Activated CD8-positive, alpha-beta T cell treated with anti-CD3 and anti-CD28 coated beads for 36 hours (primary cell): ENCODE measurements around the gene MAPK1. TPM values are rescaled to one million over a fixed set of nuclear protein-coding genes. Genes with fewer than 3 reads are reported as not detected.
"Not testable (repeated sequence)": the region's sequence is repeated elsewhere in the genome, so short reads cannot be mapped to it uniquely, and the experiment has no call there.

Experiments
- ATAC-seq: fragments of 200-7000 bp; cut with Tn5 transposase; one replicate; pipeline ENCODE4 v1.10.0; 2021; ENCODE audit warnings: mild to moderate bottlenecking, moderate library complexity
- CTCF ChIA-PET: fragments of 350-600 bp; sonication (Branson Sonifier 250); formaldehyde crosslinking; loops from one replicate; lab custom pipeline; 2021; ENCODE audit warnings: antibody characterized with exemption; lab: Charles Lee
- POLR2A ChIA-PET: fragments of 350-600 bp; sonication (Branson Sonifier 250); formaldehyde crosslinking; loops from one replicate; lab custom pipeline; 2021; ENCODE audit warnings: antibody characterized with exemption; lab: Charles Lee
- DNase-seq: peaks from one replicate; pipeline ENCODE4 v3.0.0-alpha.2; 2020
- H3K27ac Mint-ChIP-seq: one replicate; pipeline ENCODE4 v1.8.0; 2021; ENCODE audit warnings: mild to moderate bottlenecking, mixed read lengths
- H3K27me3 Mint-ChIP-seq: one replicate; pipeline ENCODE4 v1.8.0; 2021; ENCODE audit warnings: mixed read lengths
- H3K36me3 Mint-ChIP-seq: one replicate; pipeline ENCODE4 v1.8.0; 2021; ENCODE audit warnings: low read depth, mixed read lengths
- H3K4me1 Mint-ChIP-seq: one replicate; pipeline ENCODE4 v1.8.0; 2021; ENCODE audit warnings: low read depth, mixed read lengths
- H3K4me3 Mint-ChIP-seq: one replicate; pipeline ENCODE4 v1.8.0; 2021; ENCODE audit warnings: mild to moderate bottlenecking, moderate library complexity, mixed read lengths
- H3K9me3 Mint-ChIP-seq: one replicate; pipeline ENCODE4 v1.8.0; 2021; ENCODE audit warnings: mixed read lengths
- CTCF ChIP-seq: fragments of 200-600 bp; IDR thresholded peaks from one replicate; pipeline ENCODE4 v1.8.0; 2022; ENCODE audit warnings: antibody characterized with exemption, mild to moderate bottlenecking
- intact Hi-C: fragments of 100-400 bp; cut with micrococcal nuclease; formaldehyde crosslinking; loops from one replicate; pipeline ENCODE4 v1.10.0; 2022
- total RNA-seq, 2 experiments: library from RNA; stranded (reverse); gene quantifications; one replicate each; pipeline ENCODE4 v1.2.3, GENCODE V29; 2021

Gene MAPK1
- total RNA-seq, 2 experiments from 2014 or later = 87.1 to 93.4 TPM

- ChIA-PET POLR2A (interaction anchor here (0.6 kb wide), 1 partner anchor 37 kb away, joined by 4 read pairs; no protein-coding TSS in a partner anchor), CTCF (no interaction called here)
- intact Hi-C loops = loop anchor here (10.0 kb wide), 2 partner anchors 47 to 53 kb away; partner anchors contain the start of gene MAPK1
- no peak for TF ChIP-seq CTCF
- H3K4me1 Mint-ChIP-seq = peaks cover 38% of the 10 kb centered on the region
- DNase-seq = no peak
- H3K9me3 Mint-ChIP-seq = no peaks in the 10 kb centered on the region
- no peak for ATAC-seq
- no peak overlapping the region for H3K27ac Mint-ChIP-seq
- peaks cover 8% of the 10 kb centered on the region for H3K36me3 Mint-ChIP-seq
- H3K27me3 Mint-ChIP-seq = no peaks in the 10 kb centered on the region
- no peak overlapping the region for H3K4me3 Mint-ChIP-seq
These were observed 55.5 kb downstream of the MAPK1 start for GRCh38 chr22:21811982-21812381.

GRCh38 chr22:21807544-21808529 lies 59.6 kb downstream of the MAPK1 start:
- intact Hi-C loops = no loop called here
- H3K36me3 Mint-ChIP-seq = peaks cover 22% of the 10 kb centered on the region
- no peaks in the 10 kb centered on the region for H3K9me3 Mint-ChIP-seq
- CTCF ChIA-PET = no interaction called here
- H3K4me3 Mint-ChIP-seq = no peak overlapping the region
- H3K27ac Mint-ChIP-seq = no peak overlapping the region
- peaks cover 14% of the 10 kb centered on the region for H3K4me1 Mint-ChIP-seq
- POLR2A ChIA-PET = interaction anchor here (1.0 kb wide), 1 partner anchor 8 kb away, joined by 3 read pairs; no protein-coding TSS in a partner anchor
- TF ChIP-seq CTCF = no peak
- DNase-seq = no peak
- no peak for ATAC-seq
- no peaks in the 10 kb centered on the region for H3K27me3 Mint-ChIP-seq

GRCh38 chr22:21805325-21805724 lies 62.1 kb downstream of the MAPK1 start:
- H3K27me3 Mint-ChIP-seq, H3K4me3 Mint-ChIP-seq, H3K4me1 Mint-ChIP-seq, ATAC-seq, POLR2A ChIA-PET, DNase-seq, H3K9me3 Mint-ChIP-seq, intact Hi-C loops, H3K27ac Mint-ChIP-seq: not testable (repeated sequence)
- CTCF ChIA-PET = interaction anchor here (1.6 kb wide), 1 partner anchor 133 kb away, joined by 3 read pairs; no protein-coding TSS in a partner anchor
- peaks cover 39% of the 10 kb centered on the region for H3K36me3 Mint-ChIP-seq

- H3K27me3 Mint-ChIP-seq = no peaks in the 10 kb centered on the region
- no peak for DNase-seq
- ChIA-PET POLR2A (no interaction called here), CTCF (no interaction called here)
- H3K9me3 Mint-ChIP-seq = no peaks in the 10 kb centered on the region
- H3K4me1 Mint-ChIP-seq = peaks cover 7% of the 10 kb centered on the region
- peaks cover 46% of the 10 kb centered on the region for H3K36me3 Mint-ChIP-seq
- no peak for ATAC-seq
- H3K4me3 Mint-ChIP-seq = no peak overlapping the region
- H3K27ac Mint-ChIP-seq = no peak overlapping the region
- intact Hi-C loops = no loop called here
- TF ChIP-seq CTCF = no peak
These were observed 63.6 kb downstream of the MAPK1 start for GRCh38 chr22:21803811-21804249.

GRCh38 chr22:21802673-21803072 lies 64.8 kb downstream of the MAPK1 start:
- no peak for DNase-seq
- ChIA-PET POLR2A (no interaction called here), CTCF (interaction anchor here (1.0 kb wide), 1 partner anchor 150 kb away, joined by 3 read pairs; the partner anchor contains the start of gene PPM1F)
- peaks cover 51% of the 10 kb centered on the region for H3K36me3 Mint-ChIP-seq
- no peaks in the 10 kb centered on the region for H3K27me3 Mint-ChIP-seq
- H3K4me3 Mint-ChIP-seq = no peak overlapping the region
- TF ChIP-seq CTCF = no peak
- no peaks in the 10 kb centered on the region for H3K9me3 Mint-ChIP-seq
- no peak overlapping the region for H3K27ac Mint-ChIP-seq
- peaks cover 7% of the 10 kb centered on the region for H3K4me1 Mint-ChIP-seq
- no peak for ATAC-seq
- intact Hi-C loops = no loop called here
